HEK293 (cell line): ENCODE measurements around the gene KAT14.

ENCODE experiments used
- ZBTB17 ChIP-seq: fragments of 450-650 bp; formaldehyde crosslinking; IDR thresholded peaks from 2 replicates; pipeline ENCODE4 v1.5.1; 2016; ENCODE audit warnings: missing biosample characterization, missing genetic modification characterization
- ZBTB8A ChIP-seq: fragments of 450-650 bp; formaldehyde crosslinking; IDR thresholded peaks from 2 replicates; pipeline ENCODE4 v1.5.1; 2016; ENCODE audit warnings: missing biosample characterization, missing genetic modification characterization
- ZNF366 ChIP-seq: fragments of 450-650 bp; formaldehyde crosslinking; conservative IDR thresholded peaks from 2 replicates; pipeline ENCODE4 v1.5.1; 2016; ENCODE audit warnings: missing biosample characterization, missing genetic modification characterization
- ZNF426 ChIP-seq: fragments of 450-650 bp; formaldehyde crosslinking; IDR thresholded peaks from 2 replicates; pipeline ENCODE4 v1.5.1; 2017; ENCODE audit warnings: missing biosample characterization, missing genetic modification characterization, mild to moderate bottlenecking, inconsistent platforms, moderate library complexity
- TF ChIP-seq, protein P1 (sequence below): fragments of 450-650 bp; formaldehyde crosslinking; IDR thresholded peaks from 2 replicates; pipeline ENCODE4 v1.5.1; 2016; ENCODE audit warnings: missing biosample characterization, missing genetic modification characterization

DNA sequence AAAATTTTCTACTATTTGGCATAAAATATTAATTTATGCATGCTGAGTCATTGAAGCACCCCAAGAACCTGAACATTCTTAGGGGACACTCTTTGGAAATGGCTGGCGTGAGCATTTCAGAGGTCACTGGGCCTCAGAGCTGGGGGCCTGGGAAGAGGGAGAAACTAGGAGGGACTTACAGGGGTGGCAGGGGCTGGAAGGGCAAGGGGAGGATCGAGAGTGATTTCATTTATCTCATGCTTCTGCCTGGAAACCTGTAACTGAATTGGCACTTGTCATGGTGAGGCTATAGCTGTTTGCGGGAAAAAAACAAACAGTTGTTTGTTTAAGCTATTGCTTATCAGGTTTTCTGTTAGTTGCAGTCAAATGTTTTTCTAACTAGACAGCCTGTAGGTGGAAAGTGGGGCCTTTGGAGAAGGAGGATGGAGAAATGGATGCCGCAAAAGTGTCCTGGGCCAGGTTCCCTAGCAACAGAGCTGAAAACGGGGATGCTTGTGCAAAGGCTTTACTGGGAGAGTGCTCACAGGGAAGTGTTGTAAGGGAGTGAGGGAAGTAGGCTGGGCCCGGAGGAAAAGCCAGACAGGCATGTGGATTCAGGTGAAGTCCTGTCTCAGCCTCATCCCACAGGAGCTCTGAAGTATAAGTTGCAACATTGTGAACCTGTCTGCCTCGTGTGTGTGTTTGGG lies 36.4 kb upstream of the KAT14 start:
- TF ChIP-seq, protein P1, sequence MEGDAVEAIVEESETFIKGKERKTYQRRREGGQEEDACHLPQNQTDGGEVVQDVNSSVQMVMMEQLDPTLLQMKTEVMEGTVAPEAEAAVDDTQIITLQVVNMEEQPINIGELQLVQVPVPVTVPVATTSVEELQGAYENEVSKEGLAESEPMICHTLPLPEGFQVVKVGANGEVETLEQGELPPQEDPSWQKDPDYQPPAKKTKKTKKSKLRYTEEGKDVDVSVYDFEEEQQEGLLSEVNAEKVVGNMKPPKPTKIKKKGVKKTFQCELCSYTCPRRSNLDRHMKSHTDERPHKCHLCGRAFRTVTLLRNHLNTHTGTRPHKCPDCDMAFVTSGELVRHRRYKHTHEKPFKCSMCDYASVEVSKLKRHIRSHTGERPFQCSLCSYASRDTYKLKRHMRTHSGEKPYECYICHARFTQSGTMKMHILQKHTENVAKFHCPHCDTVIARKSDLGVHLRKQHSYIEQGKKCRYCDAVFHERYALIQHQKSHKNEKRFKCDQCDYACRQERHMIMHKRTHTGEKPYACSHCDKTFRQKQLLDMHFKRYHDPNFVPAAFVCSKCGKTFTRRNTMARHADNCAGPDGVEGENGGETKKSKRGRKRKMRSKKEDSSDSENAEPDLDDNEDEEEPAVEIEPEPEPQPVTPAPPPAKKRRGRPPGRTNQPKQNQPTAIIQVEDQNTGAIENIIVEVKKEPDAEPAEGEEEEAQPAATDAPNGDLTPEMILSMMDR (tag by site-specific recombination) = no peak
- TF ChIP-seq ZNF426 (tag by site-specific recombination) = no peak
- no peak for TF ChIP-seq ZNF366 (tag by site-specific recombination)
- no peak for TF ChIP-seq ZBTB8A (tag by site-specific recombination)
- TF ChIP-seq ZBTB17 (tag by site-specific recombination) = no peak
